SIG-M5 treated with dmso at 0.1 percent for 504 hours (cell line): ENCODE data around the gene SMIM10.
"Not testable (repeated sequence)": the region's sequence is repeated elsewhere in the genome, so short reads cannot be mapped to it uniquely, and the experiment has no call there.

ENCODE experiments used
- DNase-seq: peaks from one replicate; lab custom pipeline; 2025; ENCODE audit not compliant: unreplicated experiment; lab: John Stamatoyannopoulos, UW

The SMIM10 gene

GRCh38 chrX:135009838-135010237 lies 19.0 kb downstream of the SMIM10 start:
- DNase-seq = no peak

GRCh38 chrX:135010921-135011320 lies 20.1 kb downstream of the SMIM10 start:
- DNase-seq = no peak

DNA sequence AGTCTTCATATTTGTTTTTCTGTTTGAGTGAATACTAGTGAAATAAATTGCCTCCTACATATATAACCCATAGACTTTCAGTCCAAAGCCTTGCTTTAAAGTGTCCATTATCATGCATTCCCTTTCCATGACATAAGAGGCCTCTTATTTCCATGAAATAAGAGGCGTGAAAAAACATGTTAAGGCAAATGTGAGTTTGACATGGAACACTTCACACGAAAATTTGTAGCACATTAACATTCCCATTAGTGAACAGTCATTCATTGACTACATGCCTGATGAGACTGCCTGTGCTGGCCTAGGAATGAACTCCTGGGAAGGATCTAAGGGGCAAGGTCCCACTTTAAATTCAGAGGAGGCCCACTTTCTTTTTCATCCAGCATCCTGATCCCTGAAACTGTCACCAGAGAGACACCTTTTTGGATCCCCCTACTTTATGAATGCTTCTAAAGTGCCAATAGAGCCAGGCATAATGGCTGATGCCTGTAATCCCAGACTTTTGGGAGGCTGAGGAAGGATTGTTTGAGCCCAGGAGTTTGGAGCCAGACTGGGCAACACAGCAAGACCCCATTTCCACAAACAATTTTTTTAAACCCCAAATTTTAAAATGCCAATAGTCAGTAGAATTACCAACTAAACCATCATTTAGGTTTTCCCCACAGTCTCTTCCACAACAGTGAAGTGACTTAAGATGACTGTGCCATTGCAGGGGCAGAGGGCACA lies 24.9 kb downstream of the SMIM10 start:
- no peak for DNase-seq

- DNase-seq = not testable (repeated sequence)
Observed at GRCh38 chrX:135019890-135020289, 29.1 kb downstream of the SMIM10 start.

DNA sequence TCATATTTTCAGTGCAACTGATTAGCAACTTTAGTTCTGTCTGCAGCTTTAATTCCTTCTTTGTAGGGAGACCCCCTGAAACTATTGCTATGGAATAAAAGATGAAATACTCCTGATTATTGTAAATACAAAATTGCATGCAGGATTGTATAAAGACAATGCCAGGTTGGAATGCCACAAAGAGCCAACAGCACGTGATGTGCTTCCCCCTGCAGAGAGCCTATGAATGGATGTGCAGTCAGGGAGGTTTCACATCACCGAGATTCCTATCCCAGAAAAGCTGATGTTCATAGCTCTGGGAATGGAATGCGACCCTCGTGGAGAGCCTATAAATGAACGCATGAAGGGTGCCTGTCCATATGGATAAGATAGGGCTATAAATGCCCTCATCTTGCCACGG lies 33.0 kb downstream of the SMIM10 start:
- DNase-seq = not testable (repeated sequence)

- DNase-seq = no peak
Observed at GRCh38 chrX:135024526-135024925, 33.7 kb downstream of the SMIM10 start.

- DNase-seq = not testable (repeated sequence)
Observed at GRCh38 chrX:135030207-135030963, 39.6 kb downstream of the SMIM10 start.

DNA sequence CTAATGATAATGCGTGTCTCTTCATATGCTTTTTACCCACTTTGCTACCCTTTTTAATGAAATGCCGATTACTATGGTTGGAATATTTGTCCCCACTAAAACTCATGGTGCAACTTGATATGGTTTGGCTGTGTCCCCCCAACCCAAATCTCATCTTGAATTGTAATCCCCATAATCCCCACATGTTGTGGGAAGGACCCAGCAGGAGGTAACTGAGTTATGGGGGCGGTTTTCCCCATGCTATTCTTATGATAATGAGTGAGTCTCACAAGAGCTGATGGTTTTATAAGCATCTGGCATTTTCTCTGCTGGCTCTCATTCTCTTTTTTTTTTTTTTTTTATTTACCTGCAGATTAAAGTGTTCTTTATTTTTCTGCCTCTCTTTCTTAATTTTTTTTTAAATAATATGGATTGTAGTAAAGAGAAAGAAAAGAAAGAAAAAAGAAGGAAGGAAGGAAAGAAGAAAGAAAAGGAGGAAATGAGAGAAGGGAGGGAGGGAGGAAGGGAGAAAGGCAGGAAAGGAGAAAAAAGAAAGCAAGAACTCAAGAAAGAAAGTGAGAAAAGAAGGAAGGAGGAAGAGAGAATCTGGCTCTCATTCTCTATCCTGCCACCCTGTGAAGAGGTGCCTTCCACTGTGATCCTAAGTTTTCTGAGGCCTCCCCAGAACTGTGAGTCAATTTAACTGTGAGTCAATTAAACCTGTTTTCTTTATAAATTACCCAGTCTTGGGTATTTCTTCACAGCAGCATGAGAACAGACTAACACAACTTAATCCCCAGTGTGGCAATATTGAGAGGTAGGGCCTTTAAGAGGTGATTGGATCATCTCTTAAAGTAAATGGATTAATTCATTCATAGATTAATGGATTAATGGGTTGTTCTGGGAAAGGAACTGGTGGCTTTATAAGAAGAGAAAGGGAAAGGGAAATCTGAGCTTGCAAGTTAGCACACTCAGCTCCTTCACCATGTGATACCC lies 50.6 kb downstream of the SMIM10 start:
- DNase-seq = not testable (repeated sequence)
